HL-60/S4 treated with retinoic acid at 250 ng/mL for 4 days and 3 days (cell line): ENCODE measurements around the gene NR1D2.

Source experiments
- in situ Hi-C: fragments of 300-500 bp; cut with MboI; formaldehyde crosslinking; loops from 2 replicates; pipeline ENCODE4 v1.7.0; 2022; ENCODE audit warnings: low sequenced_read_pairs

Gene NR1D2

DNA sequence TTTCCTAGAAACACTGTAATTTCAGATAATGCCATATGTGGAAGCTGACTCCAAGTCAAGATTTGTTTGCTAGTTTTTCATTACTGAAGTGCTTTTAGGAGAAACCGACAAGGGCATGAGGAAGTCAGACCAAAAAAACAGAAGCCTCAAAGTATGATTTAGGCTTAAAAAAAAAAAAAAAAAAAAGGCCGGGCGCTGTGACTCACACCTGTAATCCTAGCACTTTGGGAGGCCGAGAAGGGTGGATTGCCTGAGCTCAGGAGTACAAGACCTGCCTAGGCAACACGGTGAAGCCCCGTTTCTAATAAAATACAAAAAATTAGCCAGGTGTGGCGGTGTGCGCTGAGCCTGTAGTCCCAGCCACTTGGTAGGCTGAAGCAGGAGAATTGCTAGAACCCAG lies 16.6 kb upstream of the NR1D2 start:
- in situ Hi-C loops, result no loop called here

DNA sequence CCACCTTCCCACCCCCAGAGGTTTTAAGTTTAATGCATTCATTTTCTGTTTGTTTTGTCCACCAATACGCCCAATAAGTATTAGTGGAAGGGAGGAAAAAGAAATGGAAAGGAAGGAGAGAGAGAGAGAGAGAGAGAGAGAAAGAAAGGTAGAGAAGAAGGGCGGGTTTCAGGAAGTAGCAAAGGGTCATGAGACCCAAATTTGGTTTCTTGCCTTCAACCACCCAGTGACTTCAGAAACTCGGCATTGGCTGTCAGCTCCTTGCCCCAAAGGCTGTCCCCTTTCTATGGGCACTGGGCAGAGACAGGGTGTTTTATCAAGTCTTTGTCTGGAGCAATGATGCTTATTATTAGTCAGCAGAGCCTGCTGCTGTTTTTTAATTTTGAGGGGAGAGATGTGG lies 13.5 kb upstream of the NR1D2 start:
- in situ Hi-C loops, result no loop called here

DNA sequence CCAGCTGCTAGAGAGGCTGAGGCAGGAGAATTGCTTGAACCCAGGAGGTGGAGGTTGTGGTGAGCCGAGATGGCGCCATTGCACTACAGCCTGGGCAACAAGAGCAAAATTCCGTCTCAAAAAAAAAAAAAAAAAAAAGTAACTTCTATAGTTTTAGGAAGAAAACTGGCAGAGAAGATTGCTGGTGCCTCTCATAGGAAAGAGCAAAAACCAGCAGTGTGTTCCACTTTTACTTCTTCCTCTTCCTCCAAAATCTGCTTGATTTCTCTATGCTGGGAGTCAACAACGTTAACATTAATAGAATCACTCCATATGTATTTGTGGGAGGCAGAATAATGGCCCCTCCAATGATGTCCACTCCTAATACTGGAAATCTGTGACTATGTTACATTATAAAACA lies 12.5 kb upstream of the NR1D2 start:
- in situ Hi-C loops, result no loop called here

DNA sequence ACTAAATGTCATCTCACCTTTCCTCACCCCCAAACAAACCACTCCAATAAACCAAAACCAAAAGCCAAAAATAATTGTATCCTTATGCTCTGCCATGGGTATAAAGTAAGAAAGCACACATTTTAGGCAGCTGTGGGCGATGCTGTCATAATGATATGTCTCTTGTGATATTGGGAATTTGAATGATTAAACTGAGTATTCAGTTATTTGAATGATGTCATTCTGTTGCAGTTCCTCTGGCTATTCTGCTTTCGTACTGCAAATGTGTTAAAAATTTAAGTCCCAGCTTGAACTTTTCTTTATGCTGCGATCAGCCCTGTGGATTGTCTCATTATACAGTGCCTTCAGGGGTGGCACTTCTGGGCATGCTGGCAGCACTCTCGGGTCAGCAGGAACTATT lies 10.8 kb upstream of the NR1D2 start:
- in situ Hi-C loops, result no loop called here

DNA sequence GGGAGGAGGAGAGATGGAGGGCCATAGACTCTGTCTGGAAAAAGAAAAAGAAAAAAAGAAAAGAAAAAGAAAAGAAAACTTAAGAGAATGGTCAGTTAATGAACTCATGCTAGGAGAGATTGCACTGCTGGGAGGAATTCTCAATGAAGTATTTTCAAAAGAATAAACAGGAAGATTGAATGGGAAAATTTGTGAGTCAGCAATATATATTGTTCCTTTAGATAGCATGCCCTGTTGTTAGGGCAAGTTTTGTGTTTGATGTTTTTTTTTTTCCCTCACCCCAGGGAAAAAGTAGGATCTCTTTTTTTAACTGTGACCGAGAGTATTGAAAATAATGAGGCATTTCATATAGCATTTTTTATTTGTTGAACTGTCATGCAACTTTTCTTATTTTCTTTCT lies 7.8 kb upstream of the NR1D2 start:
- in situ Hi-C loops, result no loop called here

DNA sequence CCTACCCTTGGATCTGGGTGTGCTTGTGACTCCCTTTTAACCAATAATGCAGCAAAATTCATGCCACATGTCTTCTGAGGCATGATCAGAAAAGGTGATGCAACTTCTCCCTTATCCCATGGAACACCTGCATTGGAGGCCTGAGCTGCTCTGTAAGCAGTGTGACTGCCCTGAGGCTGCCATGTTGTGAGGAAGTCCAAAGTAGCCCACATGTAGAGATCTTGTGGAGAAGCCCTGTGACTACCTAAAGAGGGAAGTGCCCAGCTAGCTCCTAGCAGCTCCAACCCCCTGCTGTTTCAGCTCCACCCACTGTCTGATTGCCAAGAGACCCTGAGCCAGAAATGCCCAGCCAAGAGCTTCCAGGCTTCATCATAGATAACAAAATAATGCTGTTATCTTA lies 6.4 kb upstream of the NR1D2 start:
- in situ Hi-C loops, result no loop called here

DNA sequence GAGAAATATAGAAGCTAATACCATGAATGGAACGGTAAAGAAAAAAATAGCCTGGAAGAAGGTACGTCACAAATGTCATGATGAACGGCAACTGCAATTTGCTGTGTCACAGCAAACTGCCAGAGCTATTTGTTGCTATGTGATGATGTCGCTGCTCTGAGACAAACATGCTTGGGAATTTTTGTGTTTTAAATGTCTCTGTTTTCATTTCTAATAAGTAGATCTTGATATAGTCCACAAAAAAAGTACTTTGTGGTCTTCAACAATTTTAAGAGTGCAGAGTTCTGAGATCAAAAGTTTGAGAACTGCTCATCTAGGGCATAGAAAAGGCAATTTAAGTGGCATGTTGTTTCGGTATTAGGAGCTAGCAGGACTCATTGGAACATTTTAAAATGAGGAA lies 4.3 kb upstream of the NR1D2 start:
- in situ Hi-C loops, result no loop called here

DNA sequence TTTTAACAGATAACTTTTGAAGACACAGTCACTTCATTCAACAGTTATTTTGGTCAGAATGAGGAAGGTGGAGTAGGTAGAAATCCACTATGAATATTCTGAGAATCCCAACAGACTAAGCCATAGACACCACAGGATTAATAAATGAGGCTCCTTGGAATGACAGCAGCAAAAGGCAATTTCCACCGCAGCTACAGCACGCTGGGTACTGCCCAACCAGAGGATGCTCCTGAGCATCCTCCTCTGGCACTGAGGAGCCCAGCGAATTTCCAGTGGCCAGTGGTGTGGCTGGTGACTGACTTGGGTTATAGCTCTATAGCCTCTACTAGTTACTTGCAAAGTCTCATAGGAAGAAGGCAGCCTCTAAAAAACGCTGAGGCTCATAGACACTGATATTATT lies 3.6 kb upstream of the NR1D2 start:
- in situ Hi-C loops, result no loop called here

DNA sequence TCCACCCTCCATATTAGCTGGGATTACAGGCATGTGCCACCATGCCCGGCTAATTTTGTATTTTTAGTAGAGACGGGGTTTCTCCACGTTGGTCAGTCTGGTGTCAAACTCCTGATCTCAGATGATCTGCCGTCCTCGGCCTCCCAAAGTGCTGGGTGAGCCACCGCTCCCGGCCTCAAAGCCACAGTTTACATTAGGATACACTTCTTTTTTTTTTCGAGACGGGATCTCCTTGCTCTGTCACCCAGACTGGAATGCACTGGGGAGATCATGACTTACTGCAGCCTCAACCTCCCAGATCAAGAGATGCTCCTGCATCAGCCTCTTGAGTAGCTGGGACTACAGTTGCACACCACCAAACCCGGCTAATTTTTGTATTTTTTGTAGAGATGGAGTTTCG lies 2.5 kb upstream of the NR1D2 start:
- in situ Hi-C loops, result no loop called here

DNA sequence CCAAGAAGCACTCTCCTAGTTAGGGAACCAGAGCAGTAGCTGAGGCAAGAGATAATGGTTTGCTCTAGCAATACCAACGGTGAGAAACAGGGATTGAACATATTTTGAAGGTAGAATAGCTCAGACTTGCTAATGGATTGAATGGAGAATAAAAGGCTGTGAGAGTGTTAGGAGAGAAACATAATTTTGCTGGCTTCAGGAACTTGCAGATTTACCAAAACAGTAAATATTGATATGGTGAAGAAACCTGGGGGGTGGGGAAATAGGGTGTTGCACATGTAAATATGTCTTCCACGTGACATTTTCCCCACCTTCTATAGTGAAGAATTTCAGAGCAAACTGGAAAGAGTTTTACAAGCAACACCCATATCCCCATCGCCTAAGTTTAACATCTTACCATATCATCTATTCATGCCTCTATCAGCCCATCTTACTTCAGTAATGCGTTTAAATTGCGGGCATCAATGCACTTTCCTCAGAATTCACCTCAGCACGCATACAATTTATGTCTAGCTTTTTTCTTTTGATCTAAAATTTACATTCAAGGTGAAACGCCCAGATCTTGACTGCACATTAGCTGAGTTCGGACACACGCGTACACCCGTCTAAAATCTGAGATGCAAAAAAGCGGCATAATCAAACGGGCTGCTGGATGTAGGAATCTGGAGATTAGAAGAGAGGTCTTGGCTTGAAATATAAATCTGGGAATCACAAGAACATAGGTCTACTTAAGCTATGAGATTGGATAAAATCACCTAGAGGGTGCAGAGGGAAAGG lies 891 bp upstream of the NR1D2 start:
- in situ Hi-C loops, result no loop called here

DNA sequence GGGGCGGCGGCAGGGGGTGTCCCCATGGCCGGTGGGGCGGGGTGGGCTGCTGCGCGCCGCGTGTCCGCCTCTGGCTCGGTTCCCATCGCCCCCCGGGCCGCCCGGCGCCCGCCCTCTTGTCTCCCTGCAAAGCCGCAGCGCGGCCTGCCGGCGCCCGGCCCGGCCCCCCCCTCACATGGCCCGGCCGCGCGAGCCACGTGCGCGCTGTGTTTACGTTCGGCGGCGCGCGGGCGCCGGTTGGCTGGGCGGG lies 502 bp downstream of the NR1D2 start:
- in situ Hi-C loops, result no loop called here

DNA sequence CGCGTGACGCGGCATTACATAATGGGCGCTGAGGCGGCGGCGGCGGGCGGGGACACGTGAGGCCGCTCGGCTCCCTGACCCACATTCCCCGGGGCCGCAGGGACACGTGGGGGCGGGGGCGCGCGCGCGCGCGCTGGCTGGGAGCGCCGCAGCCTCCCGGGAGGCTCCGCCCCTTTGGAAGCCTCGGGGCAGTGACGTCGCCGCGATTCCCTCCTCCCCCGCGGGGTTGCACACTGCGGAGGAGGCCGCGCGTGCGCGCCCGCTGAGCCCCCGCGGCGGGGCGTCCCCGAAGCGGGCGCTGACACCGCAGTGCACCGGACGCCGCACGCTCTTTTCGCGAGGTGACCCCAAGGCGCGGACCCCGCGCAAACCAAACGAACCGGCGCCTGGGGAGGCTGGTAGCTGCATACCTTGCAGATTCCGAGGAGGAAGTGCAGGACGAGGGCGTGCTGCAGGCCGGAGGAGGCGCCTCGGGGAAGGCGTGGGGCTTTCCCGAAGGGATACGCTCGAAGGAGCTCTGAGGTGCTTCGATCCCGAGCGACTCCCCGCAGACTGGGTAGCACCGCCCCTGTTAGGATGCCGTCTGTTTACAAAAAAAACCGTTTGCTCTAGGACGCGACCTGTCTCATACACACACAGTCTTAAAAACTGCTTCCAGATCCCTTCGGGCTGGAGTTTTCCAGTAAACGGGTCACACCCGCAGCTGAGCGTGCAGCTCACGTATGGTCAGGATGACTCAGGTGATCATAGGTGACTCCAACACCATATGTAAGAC lies 1.0 kb downstream of the NR1D2 start:
- in situ Hi-C loops, result no loop called here

DNA sequence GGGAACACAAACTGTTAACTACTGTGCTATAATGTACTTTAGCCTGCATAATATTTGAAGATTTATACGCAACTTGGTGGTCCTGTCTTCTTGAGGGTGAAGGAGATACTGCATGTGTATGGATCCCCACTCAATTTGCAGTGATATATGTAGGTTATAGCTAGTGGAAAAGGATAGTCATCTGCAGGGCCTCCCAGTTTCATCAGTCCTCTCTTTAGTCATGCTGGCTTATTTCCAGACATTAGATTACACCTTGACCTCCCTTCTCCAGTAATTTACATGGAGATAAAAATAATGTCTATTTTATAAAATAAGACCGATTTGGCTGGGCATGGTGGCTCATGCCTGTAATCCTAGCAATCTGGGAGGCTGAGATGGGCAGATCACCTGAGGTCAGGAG lies 3.7 kb downstream of the NR1D2 start:
- in situ Hi-C loops, result no loop called here

DNA sequence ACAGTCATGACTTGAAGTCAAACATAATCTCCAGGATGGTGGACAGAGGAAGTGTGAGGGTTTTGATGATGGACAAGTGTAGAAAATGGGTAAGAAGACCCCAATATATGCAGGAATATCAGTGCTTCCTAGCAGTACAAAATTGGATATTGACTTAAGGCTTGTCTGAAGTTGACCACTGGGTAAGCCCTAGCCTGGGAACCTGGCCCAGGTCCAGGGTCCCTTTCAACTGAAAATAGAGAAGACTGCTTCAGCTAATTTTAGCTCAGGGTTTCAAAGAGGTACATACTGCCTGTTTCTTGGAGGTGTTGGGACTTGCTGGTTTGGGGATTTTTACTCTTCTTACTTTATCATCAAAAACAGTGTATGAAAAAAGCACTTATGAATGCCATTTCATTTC lies 4.7 kb downstream of the NR1D2 start:
- in situ Hi-C loops, result no loop called here

DNA sequence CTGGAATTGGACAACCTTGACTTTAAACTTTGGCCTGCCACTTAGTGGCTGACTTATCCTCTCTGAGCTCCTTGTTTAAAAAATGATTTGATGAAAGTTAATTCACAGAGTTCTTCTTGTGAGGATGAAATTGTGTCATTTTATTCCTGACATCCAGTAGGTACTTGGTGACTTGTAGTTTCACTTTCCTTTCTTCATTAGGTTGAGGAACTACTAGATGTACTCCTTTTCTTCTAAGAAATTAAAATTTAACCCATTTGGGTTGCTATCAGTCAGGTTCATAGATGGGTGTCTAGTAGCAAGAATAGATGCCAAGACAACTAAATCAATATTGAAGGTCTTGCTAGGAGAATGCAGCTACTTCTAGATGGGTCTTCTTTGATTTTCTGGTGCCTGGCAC lies 5.2 kb downstream of the NR1D2 start:
- in situ Hi-C loops, result no loop called here

DNA sequence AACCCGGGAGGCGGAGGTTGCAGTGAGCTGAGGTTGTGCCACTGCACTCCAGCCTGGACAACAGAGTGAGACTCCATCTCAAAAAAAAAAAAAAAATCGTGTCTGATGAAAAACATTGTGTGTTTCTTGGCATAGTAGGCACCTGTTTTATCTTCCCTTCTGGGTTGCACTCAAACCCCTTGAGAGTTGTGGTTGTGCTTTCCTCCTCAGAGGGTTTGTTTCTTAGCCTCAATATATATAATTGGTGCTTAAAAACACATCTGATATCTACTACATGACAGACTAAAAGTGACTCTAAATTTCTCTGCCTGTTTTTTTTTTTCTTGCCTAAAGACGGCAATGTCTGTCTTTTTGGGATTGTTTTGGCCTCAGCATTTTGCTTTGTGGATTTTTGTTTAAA lies 7.6 kb downstream of the NR1D2 start:
- in situ Hi-C loops, result no loop called here

DNA sequence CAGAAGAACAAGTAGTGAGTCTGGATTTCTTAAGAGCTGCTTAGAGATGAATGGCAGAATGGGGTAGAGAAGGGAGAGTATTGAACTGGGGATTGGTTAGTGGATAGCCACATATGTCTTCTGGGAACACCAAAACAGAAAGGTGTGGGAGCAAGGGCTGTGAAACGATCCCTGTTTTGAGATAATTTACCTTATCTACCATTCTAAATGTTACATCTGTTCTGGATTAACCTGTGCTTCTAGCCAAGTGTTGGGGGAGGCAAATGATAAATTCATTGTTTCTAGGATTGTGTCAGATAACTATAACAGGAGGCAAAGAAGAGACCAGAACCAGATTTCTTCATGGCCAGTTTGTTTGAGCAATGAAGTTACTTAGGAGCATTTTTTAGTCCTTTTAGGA lies 8.4 kb downstream of the NR1D2 start:
- in situ Hi-C loops, result no loop called here

DNA sequence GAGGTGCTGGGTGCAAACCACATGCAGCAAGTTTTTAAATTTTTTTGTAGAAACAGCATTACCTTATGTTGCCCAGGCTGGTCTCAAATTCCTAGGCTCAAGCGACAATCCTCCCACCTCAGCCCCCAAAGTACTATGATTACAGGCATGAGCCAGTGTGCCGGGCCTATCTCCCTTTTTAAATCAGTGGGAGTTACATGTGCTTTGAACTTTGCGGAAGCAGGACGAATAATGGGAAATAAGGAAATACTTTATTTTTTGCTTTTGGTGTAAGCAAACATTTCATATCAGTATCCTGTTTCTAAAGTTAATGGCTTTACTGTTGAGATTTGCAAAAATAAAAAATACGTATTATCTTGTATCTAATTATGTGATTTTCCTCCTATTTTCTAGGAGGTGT lies 9.1 kb downstream of the NR1D2 start:
- in situ Hi-C loops, result no loop called here

DNA sequence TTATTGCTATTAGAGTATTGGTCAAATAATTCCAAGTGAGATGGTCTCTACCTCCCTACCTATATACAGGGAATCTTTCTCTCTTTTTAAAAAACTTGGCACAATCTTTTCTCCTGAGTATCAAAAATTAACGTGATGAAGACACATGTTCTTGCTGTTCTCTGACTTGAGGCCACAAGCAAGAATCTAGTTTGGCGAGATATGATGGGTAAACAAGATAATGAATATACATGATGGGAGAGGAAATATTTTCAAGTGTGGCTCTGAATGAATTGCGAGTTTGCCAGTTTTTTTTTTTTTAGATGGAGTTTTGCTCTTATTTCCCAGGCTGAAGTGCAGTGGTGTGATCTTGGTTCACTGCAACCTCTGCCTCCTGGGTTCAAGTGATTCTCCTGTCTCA lies 11.6 kb downstream of the NR1D2 start:
- in situ Hi-C loops, result no loop called here

DNA sequence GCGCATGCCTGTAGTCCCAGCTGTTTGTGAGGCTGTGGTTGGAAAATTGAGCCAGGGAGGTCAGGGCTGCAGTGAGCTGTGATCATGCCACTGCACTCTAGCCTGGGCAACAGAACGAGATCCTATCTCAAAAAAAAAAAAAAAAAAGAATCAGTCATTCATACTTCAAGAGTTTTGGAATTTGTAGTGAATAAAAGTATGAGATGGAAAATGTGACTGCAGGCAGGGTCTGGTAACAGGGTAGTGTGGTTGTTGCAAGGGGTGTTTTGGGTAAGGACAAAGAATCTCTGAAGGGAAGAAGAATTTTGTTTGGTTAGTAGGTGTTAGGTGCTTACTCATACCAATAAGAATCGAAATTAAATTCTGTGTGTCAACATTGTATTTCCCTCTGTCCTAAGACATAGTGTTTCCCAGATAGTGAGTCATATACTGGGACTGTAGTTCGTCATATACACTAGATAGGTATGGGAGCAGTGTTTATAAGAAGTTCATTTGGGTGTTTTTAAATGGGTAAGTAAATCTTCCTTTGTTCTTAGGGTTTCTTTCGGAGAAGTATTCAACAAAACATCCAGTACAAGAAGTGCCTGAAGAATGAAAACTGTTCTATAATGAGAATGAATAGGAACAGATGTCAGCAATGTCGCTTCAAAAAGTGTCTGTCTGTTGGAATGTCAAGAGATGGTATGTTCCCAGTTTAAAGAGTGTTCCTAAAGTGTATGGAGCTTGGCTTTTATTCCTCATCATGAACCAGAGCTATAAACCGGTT lies 14.2 kb downstream of the NR1D2 start:
- in situ Hi-C loops, result no loop called here

DNA sequence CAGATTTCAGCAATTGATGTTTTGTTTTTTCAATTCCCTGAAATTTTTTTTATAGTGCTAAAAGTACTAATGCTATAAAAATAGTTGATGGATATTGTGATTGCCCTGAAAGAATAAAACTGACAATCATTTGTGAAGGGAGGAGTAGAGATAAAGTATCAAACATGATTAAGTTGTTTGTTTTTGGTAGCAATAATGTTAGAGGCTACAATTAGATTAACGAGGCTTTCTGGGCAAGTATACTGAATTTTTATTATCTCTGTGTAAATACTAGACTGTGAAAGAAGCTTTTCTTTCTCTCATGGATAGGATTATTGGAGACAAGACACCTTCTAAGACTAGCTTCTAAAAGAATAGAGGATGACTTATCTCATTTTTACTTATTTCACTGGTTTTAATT lies 15.6 kb downstream of the NR1D2 start:
- in situ Hi-C loops, result no loop called here

DNA sequence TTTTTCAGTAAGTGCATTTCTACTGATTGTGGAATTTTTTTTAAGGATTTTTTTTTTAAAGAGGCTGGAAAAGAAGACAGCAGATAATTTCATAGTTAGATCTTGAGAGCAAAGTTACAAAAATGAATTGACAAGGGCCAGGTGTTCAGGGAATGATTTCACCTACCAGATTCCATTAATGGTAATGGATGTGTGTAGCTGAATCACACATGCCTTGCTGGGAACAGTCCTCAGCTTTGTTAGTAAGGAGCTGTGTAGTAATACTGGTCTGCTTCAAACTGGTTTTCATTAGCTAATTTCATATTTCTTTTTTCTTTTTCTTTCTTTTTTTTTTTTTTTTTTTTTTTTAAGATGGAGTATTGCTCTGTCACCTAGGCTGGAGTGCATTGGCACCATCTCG lies 16.0 kb downstream of the NR1D2 start:
- in situ Hi-C loops, result no loop called here
